GM19023 (cell line): Measurements from ENCODE around the gene PRDM12.

Experiments used
- ATAC-seq: cut with Tn5 transposase; IDR thresholded peaks from one replicate; pipeline ENCODE4 v1.9.1; 2021; ENCODE audit warnings: mild to moderate bottlenecking, moderate library complexity; ENCODE audit not compliant: unreplicated experiment

The PRDM12 gene

DNA sequence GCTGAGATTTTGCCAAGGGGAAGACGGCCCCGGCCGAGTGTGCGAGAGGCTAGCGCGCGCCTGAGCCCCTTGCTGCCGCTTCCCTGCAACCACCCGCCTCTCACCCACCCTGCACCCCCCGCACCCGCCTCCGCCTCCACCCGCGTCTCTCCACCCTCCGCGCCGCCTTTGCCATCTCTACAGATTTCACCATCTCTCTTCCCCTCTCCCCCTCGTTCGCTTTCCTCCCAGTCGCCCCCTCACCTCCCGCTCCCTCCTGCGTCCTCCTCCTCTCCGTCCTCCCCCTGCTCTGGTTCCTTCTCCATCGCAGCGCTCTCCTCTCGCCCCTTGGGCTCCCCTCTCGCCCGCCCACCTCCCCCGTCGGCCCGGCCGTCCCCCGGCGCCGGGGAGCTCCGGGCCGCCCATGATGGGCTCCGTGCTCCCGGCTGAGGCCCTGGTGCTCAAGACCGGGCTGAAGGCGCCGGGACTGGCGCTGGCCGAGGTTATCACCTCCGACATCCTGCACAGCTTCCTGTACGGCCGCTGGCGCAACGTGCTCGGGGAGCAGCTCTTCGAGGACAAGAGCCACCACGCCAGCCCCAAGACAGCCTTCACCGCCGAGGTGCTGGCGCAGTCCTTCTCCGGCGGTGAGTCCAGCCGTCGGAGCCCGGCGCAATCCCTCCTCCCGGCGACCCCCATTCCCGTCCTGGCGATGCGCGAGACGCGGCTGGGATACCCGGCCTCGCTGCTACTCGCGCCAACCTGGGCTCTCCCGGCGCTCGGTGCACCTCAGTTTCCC, at the start of gene PRDM12:
TSS of gene PRDM12 (plus strand) at position 344 of the 778 bp plus-strand sequence. CDS start at position 404, 60 bp downstream.
- no peak for ATAC-seq

DNA sequence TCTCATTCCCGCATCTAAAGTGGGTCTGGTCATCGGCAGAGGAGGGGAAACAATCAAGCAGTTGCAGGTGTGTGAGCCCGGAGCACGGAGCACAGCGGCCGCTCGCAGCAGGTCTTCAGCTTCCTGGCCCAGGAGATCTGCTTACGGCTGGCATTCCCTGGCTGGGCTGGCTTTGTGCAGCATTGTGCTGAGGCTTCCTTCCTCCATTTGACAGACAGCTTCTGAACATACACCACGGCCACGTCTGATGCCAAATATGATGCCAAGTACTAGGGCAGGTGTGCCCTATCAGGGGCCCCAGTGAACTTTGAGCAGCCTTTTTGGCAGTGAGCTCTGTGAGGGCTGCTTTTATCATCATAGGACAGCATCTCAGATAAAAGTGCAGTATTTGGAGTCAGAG, 47.9 kb upstream of the PRDM12 start:
- no peak for ATAC-seq

DNA sequence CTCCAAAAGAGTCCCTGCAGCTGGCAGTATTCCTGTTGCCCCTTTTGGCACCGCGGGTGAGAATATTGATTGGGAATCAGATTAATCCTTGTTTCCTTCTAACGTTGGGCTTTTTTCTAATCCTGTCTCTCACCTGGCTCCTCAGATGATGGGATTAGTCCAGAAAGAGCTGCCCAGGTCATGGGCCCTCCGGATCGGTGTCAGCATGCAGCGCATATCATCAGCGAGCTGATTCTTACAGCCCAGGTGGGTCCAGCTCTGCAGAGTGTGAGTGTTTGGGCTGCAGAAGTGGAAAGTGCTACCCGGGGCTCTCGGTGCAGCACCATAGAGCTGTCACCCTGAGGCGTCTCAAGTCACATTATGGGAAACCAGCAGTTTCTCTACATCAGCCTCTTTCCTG, 40.9 kb upstream of the PRDM12 start:
- ATAC-seq, result no peak

- ATAC-seq, result no peak
These were observed 40.2 kb upstream of the PRDM12 start for GRCh38 chr9:130624154-130624553.

- ATAC-seq, result no peak
These were observed 38.0 kb upstream of the PRDM12 start for GRCh38 chr9:130626249-130626996.

- ATAC-seq, result no peak
These were observed 37.3 kb upstream of the PRDM12 start for GRCh38 chr9:130627051-130627450.

DNA sequence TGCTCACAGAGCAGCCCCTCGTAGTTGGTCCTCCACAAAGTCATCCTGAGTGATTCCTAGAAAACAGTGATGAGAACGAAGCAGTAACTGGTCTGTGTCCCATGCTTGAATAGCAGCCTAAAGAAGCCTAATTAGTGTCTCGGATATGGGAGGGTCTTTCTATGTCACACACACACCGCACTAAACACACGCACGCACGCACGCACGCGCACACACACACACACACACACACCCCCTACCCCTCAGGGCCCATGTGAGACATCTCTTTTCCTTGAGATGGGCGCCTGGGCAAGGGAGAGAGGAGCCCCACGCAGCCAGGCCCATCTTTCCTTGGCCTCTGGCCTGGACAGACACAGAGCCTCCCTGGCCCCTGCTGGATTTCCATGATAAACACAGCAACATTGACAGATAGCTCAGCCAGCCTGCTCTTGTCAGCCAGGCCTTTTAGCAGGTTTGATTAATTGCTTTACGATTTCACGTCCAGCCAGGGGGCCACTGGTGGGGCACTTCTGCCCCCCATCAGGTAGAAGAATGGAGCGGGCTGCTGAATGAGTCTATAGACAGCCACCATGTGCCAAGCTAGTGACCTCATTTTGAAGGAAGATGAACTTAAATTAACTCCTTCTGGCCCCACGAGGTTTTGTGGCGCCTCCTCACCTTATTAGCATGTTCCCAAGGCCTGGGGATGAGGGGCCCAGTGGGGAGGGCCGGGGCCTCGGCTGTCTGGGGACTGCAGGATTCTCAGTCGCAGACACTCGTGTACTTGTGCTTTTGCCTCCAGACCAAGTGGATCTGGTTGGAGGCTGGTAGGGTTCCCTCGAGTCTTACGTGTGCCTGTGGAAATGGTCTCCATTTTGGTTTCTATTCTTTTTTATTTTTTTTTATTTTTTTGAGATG, 36.2 kb upstream of the PRDM12 start:
- ATAC-seq, result no peak

GRCh38 chr9:130629443-130630070, 34.8 kb upstream of the PRDM12 start:
- ATAC-seq, result no peak

DNA sequence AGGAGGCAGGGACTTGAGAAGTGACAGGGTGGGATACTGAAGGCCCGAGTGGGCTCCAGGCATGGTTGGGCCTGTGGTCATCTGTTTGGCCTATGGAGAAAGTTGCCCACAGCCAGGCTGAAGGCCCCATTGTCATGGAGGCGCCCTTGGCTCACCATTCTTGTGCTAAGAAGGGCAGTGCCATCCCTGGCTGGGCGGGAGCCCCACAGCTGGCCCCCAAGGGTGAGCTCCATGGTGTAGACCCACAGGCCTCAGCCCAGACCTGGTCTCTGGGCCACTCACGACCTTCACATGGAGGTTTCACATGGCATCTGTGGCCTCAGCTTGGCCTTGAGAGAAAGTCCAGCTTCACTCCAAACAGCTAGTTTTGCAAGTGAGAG, 34.3 kb upstream of the PRDM12 start:
- no peak for ATAC-seq

- no peak for ATAC-seq
These were observed 33.7 kb upstream of the PRDM12 start for GRCh38 chr9:130630506-130631330.

GRCh38 chr9:130631331-130632080, 32.9 kb upstream of the PRDM12 start:
- ATAC-seq, result no peak

DNA sequence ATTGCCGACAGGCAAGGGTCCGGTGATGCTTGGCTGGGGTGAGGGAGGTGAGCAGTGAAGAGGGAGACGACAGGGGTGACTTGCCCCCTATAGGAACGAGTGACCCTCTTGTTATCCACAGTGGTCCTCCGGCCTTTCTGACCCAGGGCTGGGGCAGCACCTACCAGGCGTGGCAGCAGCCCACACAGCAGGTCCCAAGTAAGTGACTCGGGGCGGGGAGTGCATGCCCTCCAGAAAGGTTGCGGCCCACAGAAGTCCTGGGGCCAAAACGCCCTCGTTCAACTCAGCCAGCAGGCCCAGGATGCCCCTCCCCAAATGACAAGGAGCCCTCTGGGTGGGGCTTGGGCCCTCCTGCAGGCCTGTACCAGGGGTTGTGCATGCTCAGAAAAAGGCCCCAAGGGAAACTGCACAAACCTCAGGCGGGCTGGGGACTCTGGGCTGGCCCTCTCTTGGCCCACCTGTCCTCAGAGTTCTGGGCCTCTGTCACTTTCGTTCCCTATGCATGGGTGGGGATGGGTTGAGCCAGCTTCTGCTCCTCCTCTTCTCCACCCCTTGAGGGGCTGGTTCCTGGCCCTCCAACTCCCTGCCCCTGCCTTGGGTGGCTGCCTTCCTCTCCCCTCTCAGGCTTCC, 32.2 kb upstream of the PRDM12 start:
- ATAC-seq, result no peak

DNA sequence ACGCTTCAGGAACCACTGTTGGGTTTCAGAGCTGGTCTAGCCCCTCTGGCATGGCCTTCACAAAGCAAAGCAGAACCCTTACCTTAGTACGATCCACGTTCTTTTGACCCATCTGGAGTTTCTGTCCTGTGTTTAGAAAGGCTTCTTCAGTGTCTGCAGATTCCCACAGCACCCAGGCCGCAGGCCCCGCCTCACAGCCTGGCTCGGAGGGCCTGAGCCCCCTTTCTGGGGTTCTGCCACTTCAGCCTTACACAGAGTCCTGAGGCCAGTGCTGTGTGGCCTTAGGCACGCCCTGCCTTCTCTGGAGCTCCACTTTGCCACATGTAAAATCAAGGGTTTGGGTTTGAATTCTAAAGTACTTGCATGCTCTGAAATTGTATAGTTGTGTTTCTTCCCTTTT, 31.6 kb upstream of the PRDM12 start:
- ATAC-seq, result no peak

- no peak for ATAC-seq
These were observed 30.8 kb upstream of the PRDM12 start for GRCh38 chr9:130633336-130634190.

- ATAC-seq, result no peak
These were observed 30.1 kb upstream of the PRDM12 start for GRCh38 chr9:130634191-130634768.

- no peak for ATAC-seq
These were observed 29.6 kb upstream of the PRDM12 start for GRCh38 chr9:130634801-130635200.

- no peak for ATAC-seq
These were observed 29.1 kb upstream of the PRDM12 start for GRCh38 chr9:130635306-130635705.
